Stimulated activated CD4-positive, alpha-beta T cell treated with anti-CD3 and anti-CD28 coated beads, Interleukin-12 subunit alpha, Interleukin-12 subunit beta, amount 100 ng/mL, for 48 hours (primary cell): ENCODE results near the gene ERCC3.

ENCODE experiments used
- DNase-seq, 3 donors: peaks; one replicate each; pipeline ENCODE4 v3.0.0-alpha.2; 2020; ENCODE audit warnings: low read depth in 2 of 3, low spot score in 1 of 3

ERCC3 gene

DNA sequence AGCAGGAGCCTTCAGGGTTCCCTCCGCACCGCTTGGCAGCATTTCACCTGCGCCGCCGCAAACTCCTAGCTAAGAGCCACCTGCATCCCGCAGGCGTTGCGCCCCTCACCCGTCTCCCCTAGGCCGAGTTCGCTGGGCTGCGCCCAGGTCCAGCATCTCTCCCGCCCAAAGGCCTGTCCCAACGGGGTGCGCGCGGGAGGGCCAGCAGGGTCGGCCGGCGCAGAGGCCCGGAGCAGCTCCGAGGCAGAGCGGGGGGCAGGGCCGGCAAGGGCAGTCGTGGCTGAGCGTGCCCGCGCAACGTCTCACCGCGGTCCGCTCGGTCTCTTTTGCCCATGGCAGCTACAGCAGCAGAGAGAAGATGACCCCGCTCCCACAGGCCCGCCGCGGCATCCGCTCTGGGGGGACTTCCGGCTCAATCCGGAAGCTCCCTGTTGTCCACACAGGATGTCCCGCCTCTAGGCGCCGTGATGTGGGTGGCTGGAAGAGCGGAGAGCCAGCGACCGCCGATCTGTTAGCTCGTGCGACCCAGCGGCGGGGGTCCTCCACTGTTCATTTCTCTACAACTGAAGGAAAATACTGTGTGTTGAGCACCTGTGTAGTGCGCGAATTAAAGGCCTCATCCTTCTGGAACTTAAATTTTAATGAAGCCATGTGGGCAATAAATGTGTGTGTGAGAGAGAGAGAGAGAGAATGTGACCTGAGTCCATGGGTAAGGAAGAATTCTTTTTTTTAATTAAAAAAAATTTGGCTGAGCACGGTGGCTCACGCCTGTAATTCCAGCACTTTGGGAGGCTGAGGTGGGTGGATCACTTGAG lies at the start of gene ERCC3:
Gene ERCC3, minus strand, starts transcription at position 397 of the 815 bp plus-strand sequence. Its CDS starts 63 bp downstream, at position 334.
- peak; percentile 66 to 80 (median 69) for DNase-seq

GRCh38 chr2:127343277-127343676 lies 49.3 kb upstream of the ERCC3 start:
- DNase-seq: no peak

GRCh38 chr2:127342101-127342500 lies 48.2 kb upstream of the ERCC3 start:
- DNase-seq: no peak

DNA sequence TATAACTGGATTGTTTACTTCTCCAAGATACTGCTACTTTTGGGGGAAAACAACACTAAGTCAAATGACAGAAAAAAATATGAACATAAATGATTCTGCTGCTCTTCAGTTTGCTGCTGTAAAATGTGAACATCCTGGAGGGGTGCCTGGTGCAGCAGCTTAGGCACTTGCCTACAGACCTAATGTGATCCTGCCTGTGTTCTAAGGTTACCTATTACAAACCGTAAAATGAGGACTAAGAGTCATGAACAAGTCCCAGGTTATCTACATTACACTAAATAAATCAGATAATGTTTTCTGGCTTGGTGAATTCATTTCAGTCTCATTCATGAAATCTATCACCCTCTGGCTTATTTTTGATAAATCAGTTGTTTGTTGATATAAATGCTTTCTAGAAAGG lies 38.4 kb upstream of the ERCC3 start:
- no peak for DNase-seq

DNA sequence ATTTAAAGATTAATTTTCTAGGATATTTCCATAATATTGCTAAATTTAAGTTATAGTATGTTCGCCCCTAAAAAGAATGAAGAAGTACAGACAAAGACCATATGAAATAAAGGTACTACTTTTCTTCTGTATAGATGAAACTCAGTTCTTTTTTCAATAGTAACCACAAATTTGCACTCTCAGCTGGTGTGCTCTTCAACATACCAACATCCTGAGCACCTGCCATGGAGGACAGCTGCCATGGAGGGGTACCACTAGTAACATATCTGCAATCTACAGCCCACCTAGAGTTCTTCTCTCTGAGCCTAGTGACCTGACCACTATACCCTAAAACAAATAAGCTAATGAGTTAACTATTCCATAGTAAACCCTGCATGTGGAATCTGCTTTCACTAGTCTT lies 36.8 kb upstream of the ERCC3 start:
- DNase-seq: no peak

- no peak for DNase-seq
Measured at GRCh38 chr2:127326289-127326945, 32.5 kb upstream of the ERCC3 start.

DNA sequence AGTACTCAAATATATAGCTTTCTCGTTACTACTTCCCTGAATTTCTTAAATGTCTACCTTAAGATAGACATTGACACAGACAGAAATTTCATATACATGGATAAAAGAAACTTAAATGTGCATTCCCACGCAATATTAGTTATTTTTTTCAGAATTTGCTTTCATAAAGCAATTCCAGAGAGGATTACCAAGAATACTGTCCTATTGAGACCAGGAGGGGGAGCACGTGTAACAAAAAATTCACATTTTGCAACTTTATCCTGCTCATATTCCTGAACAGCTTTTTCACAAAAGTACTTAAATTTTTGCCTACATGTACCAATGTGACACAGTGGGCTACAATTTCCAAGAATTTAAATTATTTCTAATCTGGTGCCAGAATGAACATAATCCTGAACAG lies 30.7 kb upstream of the ERCC3 start:
- DNase-seq: no peak

DNA sequence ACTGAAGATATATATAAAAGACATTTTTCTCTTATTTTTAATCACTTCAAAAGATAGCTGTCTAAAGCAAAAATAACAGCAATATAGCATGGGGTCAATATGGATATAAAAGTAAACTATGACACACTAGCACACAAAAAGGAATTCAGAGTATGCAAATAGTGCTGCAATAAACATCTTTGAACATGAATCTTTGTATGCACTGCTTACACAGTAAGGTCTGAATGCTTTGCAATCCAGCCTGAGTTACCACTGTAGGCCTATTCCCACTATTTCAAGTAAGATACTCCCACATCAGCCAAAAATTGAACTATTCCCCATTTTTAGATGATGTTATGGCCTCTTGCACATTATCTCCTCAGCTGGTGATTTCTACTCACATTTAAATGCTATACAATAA lies 27.4 kb upstream of the ERCC3 start:
- DNase-seq: no peak

GRCh38 chr2:127320586-127321275 lies 26.8 kb upstream of the ERCC3 start:
- no peak for DNase-seq

DNA sequence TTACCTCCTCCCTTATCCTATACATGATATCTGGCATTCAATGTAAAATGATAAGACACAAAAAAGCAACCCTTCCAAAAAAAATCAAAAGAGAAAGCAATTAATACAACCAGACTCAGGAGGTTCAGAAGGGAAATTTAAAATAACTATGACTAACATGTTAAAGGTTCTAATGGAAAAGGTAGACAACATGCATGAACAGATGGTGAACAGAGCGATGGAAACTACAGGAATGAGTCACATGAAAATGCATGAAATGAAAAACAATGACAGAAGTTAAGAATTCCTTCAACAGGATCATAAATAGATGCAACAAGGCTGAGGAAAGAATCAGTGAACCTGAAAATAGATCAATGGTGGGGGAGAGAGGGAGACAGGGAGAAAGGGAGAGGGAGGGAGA lies 26.1 kb upstream of the ERCC3 start:
- no peak for DNase-seq

DNA sequence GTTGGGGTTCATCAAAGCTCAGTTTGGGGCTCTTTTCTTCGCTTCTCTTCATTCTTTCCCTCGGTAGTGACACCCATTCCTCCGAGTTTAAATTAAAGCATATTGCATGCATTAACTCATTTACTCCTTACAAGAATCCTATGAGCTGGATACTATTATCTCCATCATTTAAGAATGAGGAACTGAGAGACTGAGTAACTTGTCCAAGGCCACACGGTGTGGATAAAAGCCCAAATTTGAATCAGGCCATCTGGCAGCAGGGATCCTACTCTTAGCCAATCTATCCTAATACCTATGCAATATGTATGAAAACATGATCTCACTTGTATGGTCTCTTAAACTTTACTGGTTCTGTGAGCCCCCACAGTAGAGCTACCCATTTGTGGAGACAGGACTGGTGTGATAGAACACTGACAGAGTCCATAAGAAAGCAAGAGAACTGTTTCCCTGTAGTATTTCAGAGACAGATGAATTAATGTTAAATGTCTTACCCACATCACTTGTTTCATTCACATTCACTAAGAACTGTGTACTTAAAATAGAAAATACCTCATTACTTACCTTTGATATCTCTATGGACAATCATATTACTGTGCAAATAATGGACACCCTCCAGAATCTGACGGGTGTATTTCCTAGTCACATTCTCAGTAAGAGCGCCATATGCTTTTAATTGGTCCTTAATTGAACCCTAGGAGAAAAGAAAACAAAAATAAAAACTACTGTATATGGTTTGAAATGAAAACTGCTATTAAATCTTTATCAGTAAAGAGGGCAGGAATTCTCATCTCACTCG lies 20.4 kb upstream of the ERCC3 start:
- no peak for DNase-seq

GRCh38 chr2:127313406-127313805 lies 19.5 kb upstream of the ERCC3 start:
- no peak for DNase-seq

- DNase-seq: no peak
Measured at GRCh38 chr2:127310980-127311379, 17.0 kb upstream of the ERCC3 start.

- DNase-seq: no peak
Measured at GRCh38 chr2:127309468-127309867, 15.5 kb upstream of the ERCC3 start.

GRCh38 chr2:127308586-127309138 lies 14.7 kb upstream of the ERCC3 start:
- no peak for DNase-seq

- no peak for DNase-seq
Measured at GRCh38 chr2:127305990-127306585, 12.1 kb upstream of the ERCC3 start.

DNA sequence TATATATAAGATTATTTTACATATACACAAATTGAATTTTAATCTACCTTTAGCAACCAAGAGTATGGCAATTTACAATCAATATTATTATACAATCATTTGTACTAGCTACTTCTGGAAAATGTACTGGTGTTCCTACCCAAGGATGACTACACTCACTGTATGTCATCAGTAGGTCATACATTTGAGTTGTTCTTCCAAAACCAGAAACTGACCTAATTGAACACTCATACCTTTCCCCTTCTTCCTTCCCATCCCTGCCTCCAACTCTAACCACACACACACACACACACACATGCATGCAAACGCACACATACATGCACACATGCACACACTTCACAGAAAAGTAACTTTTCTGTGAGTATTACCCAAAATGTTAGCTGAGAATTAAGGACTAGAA lies 8.2 kb upstream of the ERCC3 start:
- no peak for DNase-seq

DNA sequence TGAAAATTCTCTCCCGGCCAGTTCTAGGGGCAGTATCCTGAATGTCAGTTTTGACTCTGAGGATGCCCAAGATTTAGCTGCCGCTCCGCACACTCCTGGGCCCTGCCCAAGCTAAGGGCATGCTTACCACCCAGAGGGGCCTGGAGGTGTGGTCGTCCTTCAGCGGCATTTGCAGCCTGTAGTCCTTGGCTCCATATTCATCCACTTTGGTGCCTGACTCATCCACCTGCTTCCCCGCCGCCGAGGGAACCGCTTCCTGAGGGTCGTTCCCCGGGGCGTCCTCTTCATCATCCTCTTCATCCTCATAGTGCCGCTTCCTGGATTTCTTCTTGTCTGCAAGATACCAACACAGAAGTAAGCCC lies 577 bp downstream of the ERCC3 start:
- no peak for DNase-seq

- DNase-seq: no peak
Measured at GRCh38 chr2:127288274-127288673, 5.7 kb downstream of the ERCC3 start.

DNA sequence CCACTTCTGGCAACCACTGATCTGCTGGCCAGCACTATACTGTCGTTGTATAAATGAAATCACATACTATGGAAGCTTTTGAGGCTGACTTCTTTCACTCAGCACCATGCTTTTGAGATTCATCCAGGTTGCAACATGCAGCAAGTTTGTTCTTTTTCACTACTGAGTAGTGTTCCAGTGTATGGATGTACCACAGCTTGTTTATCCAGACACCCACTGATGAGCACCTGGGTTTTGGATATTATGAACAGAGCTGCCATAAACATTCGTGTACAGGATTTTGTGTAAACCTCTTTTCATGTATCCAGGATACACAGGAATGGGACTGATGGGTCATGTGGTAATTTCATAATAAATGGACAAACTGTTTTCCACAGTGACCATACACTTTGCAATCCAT lies 10.7 kb downstream of the ERCC3 start:
- DNase-seq: no peak

- no peak for DNase-seq
Measured at GRCh38 chr2:127280693-127281092, 13.3 kb downstream of the ERCC3 start.
